WTC11 (cell line): ENCODE measurements around the gene MIEF1.
"Not testable (repeated sequence)": the region's sequence is repeated elsewhere in the genome, so short reads cannot be mapped to it uniquely, and the experiment has no call there.

ENCODE experiments used
- NR2C2 ChIP-seq: sonication (generic); formaldehyde crosslinking; IDR thresholded peaks from 2 replicates; pipeline ENCODE4 v1.8.0; 2022; ENCODE audit warnings: mild to moderate bottlenecking, missing genetic modification reagents
- TCF7 ChIP-seq: sonication (generic); formaldehyde crosslinking; IDR thresholded peaks from 2 replicates; pipeline ENCODE4 v1.8.0; 2022; ENCODE audit warnings: mild to moderate bottlenecking, low read depth, missing genetic modification reagents, moderate library complexity

DNA sequence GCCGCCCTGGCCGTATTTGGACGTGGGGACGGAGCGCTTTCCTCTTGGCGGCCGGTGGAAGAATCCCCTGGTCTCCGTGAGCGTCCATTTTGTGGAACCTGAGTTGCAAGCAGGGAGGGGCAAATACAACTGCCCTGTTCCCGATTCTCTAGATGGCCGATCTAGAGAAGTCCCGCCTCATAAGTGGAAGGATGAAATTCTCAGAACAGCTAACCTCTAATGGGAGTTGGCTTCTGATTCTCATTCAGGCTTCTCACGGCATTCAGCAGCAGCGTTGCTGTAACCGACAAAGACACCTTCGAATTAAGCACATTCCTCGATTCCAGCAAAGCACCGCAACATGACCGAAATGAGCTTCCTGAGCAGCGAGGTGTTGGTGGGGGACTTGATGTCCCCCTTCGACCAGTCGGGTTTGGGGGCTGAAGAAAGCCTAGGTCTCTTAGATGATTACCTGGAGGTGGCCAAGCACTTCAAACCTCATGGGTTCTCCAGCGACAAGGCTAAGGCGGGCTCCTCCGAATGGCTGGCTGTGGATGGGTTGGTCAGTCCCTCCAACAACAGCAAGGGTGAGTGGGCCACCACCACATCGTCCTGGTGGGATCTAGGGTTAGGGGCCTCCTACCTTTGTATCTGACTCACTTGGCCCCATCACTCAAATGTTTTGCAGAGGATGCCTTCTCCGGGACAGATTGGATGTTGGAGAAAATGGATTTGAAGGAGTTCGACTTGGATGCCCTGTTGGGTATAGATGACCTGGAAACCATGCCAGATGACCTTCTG is 19.2 kb downstream of the MIEF1 start:
- not testable (repeated sequence) for TF ChIP-seq NR2C2, TCF7 (CRISPR knock-in tag)
